Astrocyte of the spinal cord (primary cell): ENCODE results near the gene DPP6.

ENCODE experiments used
- DNase-seq: peaks from one replicate; pipeline ENCODE4 v3.0.0; 2011; ENCODE audit warnings: low read depth, low spot score
- H3K4me3 ChIP-seq: 2 replicates; pipeline ENCODE4 v1.5.1; 2011; ENCODE audit warnings: low read depth, mild to moderate bottlenecking, low read length, moderate library complexity
- in situ Hi-C: cut with HindIII; loops from 2 replicates; pipeline ENCODE4 v1.10.0; 2017; ENCODE audit warnings: low sequenced_read_pairs
- TF ChIP-seq, protein P1 (sequence below): IDR thresholded peaks from 2 replicates; pipeline ENCODE4 v1.5.1; 2012; ENCODE audit warnings: low read depth, mild to moderate bottlenecking, low read length, inconsistent platforms

Gene DPP6

DNA sequence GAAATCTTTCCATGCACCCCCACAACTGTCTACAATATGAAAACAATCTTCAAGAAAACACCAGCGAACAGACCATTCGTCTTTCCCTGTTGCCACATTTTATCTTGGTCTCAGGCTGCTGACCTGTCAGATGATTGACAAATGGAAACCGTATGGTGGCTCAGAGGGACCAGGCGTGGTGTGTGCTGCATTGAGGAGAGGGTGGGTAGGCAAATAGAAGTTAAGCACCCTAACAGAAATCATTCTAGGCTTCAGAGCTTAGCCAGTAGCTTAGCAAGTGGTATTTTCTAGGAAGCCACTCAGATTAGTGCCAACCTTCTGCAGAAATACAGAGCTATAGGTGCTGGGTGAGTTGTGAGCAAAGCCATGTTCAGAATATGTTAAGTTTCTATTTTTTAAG, 114.9 kb downstream of the DPP6 start:
- TF ChIP-seq, protein P1, sequence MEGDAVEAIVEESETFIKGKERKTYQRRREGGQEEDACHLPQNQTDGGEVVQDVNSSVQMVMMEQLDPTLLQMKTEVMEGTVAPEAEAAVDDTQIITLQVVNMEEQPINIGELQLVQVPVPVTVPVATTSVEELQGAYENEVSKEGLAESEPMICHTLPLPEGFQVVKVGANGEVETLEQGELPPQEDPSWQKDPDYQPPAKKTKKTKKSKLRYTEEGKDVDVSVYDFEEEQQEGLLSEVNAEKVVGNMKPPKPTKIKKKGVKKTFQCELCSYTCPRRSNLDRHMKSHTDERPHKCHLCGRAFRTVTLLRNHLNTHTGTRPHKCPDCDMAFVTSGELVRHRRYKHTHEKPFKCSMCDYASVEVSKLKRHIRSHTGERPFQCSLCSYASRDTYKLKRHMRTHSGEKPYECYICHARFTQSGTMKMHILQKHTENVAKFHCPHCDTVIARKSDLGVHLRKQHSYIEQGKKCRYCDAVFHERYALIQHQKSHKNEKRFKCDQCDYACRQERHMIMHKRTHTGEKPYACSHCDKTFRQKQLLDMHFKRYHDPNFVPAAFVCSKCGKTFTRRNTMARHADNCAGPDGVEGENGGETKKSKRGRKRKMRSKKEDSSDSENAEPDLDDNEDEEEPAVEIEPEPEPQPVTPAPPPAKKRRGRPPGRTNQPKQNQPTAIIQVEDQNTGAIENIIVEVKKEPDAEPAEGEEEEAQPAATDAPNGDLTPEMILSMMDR: no peak
- in situ Hi-C loops: no loop called here
- H3K4me3 ChIP-seq: no peak overlapping the region
- DNase-seq: no peak

DNA sequence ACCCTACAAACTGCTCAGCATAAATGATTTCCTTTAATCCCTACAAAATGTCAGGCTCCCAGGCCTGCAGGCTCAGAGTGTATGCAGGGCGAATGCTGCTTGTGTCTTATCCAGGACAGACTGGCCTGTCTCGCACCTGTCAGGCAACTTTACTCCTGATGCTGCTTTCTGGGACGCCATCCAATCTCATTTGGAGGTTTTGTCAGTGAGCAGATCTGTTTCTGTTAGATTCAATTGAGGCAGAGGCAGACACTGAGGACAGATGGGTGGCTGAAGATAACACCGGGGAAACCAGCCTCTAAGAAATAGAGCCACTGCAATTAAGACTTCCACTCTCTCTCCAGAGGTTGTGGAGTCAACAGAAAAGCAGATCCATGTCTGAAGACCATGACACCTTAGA, 115.6 kb downstream of the DPP6 start:
- in situ Hi-C loops: no loop called here
- TF ChIP-seq, protein P1: no peak
- no peak overlapping the region for H3K4me3 ChIP-seq

DNA sequence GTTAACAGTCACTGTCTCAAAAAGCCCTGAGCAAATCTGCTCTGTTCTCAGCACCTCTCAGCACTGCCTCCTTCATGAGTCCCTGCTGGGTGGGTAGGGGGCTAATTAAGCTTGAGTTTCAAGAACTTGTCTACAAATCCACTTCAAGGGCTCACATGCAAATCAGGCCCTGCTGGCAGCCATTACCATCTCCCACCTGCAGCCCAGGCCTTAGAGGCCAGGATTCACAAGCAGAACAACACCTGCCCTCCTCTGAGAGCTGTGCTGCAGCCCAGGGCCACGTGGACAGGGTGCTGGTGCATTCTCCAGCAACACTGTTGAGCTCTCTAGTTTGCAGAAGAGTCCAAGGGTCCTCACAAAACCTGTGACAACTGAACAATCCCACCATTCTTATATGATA, 119.2 kb downstream of the DPP6 start:
- no peak overlapping the region for H3K4me3 ChIP-seq
- no peak for DNase-seq
- TF ChIP-seq, protein P1: no peak
- in situ Hi-C loops: no loop called here

More for the DNA sequence above, 115.6 kb downstream of the DPP6 start:
- DNase-seq: no peak

DNA sequence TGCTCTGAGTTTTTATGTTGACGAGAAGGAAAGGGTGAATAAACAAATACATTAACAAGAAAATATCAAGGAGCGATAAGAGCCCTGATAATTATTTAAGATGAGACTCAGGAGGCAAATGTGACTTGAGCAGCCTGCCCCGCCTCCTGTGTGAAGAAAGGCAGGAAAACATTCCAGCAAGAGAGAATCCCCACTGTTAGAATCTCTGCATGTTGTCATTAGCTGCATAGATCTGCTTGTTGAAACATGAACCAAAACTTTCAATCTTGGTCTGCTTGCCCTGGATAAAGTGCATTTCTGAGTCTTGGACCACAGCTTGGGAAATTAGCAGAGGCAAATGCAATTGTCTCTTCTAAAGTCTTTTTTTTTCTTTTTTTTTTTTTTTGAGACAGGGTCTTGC, 120.0 kb downstream of the DPP6 start:
- no peak overlapping the region for H3K4me3 ChIP-seq
- TF ChIP-seq, protein P1: no peak
- in situ Hi-C loops: no loop called here
- no peak for DNase-seq

GRCh38 chr7:154177584-154177983, 125.4 kb downstream of the DPP6 start:
- TF ChIP-seq, protein P1: no peak
- DNase-seq: no peak
- in situ Hi-C loops: no loop called here
- H3K4me3 ChIP-seq: no peak overlapping the region

GRCh38 chr7:154178895-154179294, 126.7 kb downstream of the DPP6 start:
- no peak for DNase-seq
- TF ChIP-seq, protein P1: no peak
- no peak overlapping the region for H3K4me3 ChIP-seq
- in situ Hi-C loops: no loop called here

GRCh38 chr7:154183482-154183881, 131.3 kb downstream of the DPP6 start:
- no peak overlapping the region for H3K4me3 ChIP-seq
- TF ChIP-seq, protein P1: no peak
- DNase-seq: no peak
- in situ Hi-C loops: no loop called here
